H1 (cell line): ENCODE results near the gene HDAC3. TPM values are rescaled to one million over a fixed set of nuclear protein-coding genes. Genes with fewer than 3 reads are reported as not detected.

Experiments
- CTCF ChIA-PET: fragments of 300-600 bp; sonication (Branson Sonifier 250); formaldehyde crosslinking; loops from one replicate; lab custom pipeline; 2021; ENCODE audit not compliant: partially characterized antibody; lab: Charles Lee
- POLR2A ChIA-PET: fragments of 300-600 bp; sonication (Branson Sonifier 250); formaldehyde crosslinking; loops from one replicate; lab custom pipeline; 2021; ENCODE audit warnings: inconsistent platforms; ENCODE audit not compliant: partially characterized antibody; lab: Charles Lee
- DNase-seq, 2 experiments: peaks; one replicate each; pipeline versions ENCODE4 v3.0.0 to v3.0.0-alpha.2; 2010 to 2022; ENCODE audit warnings: low spot score in 2 of 2, low read depth in 1 of 2, mixed read lengths in 1 of 2
- FAIRE-seq: peaks from 2 replicates; lab custom pipeline; 2011; peaks lifted over from hg19 to GRCh38; lab: Jason Lieb, UNC
- H2AFZ ChIP-seq: 2 replicates; pipeline ENCODE4 v1.8.1; 2012; ENCODE audit warnings: low read length, inconsistent platforms
- H2AK5ac ChIP-seq: 2 replicates; pipeline ENCODE4 v1.6.1; 2013; ENCODE audit warnings: low read depth, low read length
- H2BK120ac ChIP-seq: replicated peaks from 2 replicates; pipeline ENCODE3; 2013; ENCODE audit warnings: low read depth, low read length, inconsistent platforms
- H2BK12ac ChIP-seq: 2 replicates; pipeline ENCODE4 v1.6.1; 2013; ENCODE audit warnings: low read depth, low read length
- H2BK15ac ChIP-seq: 2 replicates; pipeline ENCODE4 v1.6.1; 2013; ENCODE audit warnings: low read length
- H2BK20ac ChIP-seq: 2 replicates; pipeline ENCODE4 v1.6.1; 2013; ENCODE audit warnings: low read length
- H2BK5ac ChIP-seq: 2 replicates; pipeline ENCODE4 v1.6.1; 2013; ENCODE audit warnings: low read depth, low read length
- H3K14ac ChIP-seq: 2 replicates; pipeline ENCODE4 v1.6.1; 2013; ENCODE audit warnings: inconsistent platforms; ENCODE audit not compliant: insufficient read length
- H3K18ac ChIP-seq: 2 replicates; pipeline ENCODE4 v1.6.1; 2013; ENCODE audit warnings: low read length; ENCODE audit errors: extremely low read depth
- H3K23ac ChIP-seq: 2 replicates; pipeline ENCODE4 v1.6.1; 2013; ENCODE audit warnings: inconsistent platforms; ENCODE audit not compliant: insufficient read length
- H3K23me2 ChIP-seq: 2 replicates; pipeline ENCODE4 v1.6.1; 2013; ENCODE audit warnings: low read depth, low read length
- H3K27ac ChIP-seq: 2 replicates; pipeline ENCODE4 v1.6.1; 2011; ENCODE audit warnings: low read depth, low read length, inconsistent platforms
- H3K27me3 ChIP-seq, 4 experiments: replicated peaks in 1 of 4; 1 replicate in 1 of 4; 2 replicates in 3 of 4; pipeline versions ENCODE4 v1.6.1 to v1.8.1; 2011 to 2013; ENCODE audit warnings: low read length in 3 of 4, mild to moderate bottlenecking in 3 of 4, inconsistent platforms in 2 of 4, mixed read lengths in 2 of 4, moderate library complexity in 1 of 4; ENCODE audit not compliant: control insufficient read depth in 3 of 4, insufficient read depth in 3 of 4; ENCODE audit errors: extremely low read depth in 1 of 4
- H3K36me3 ChIP-seq, 4 experiments: 2 replicates each; pipeline versions ENCODE4 v1.6.1 to v1.8.1; 2011 to 2013; ENCODE audit warnings: mild to moderate bottlenecking in 4 of 4, low read length in 3 of 4, moderate library complexity in 2 of 4, control low read depth in 1 of 4, inconsistent platforms in 1 of 4; ENCODE audit not compliant: insufficient read depth in 4 of 4, control insufficient read depth in 2 of 4
- H3K4ac ChIP-seq: replicated peaks from 2 replicates; pipeline ENCODE3; 2013; ENCODE audit warnings: low read length, low read depth, mixed read lengths, inconsistent platforms; ENCODE audit not compliant: insufficient read length
- H3K4me1 ChIP-seq, 4 experiments: replicated peaks in 1 of 4; 1 replicate in 1 of 4; 2 replicates in 3 of 4; pipeline versions ENCODE4 v1.6.1 to v1.8.1; 2011 to 2013; ENCODE audit warnings: low read length in 3 of 4, inconsistent platforms in 2 of 4, mixed read lengths in 1 of 4; ENCODE audit not compliant: insufficient read depth in 4 of 4, control insufficient read depth in 3 of 4
- H3K4me2 ChIP-seq, 2 experiments: 2 replicates each; pipeline versions ENCODE4 v1.6.1 to v1.8.1; 2011 to 2013; ENCODE audit warnings: low read depth in 2 of 2, low read length in 2 of 2, control low read depth in 1 of 2, inconsistent platforms in 1 of 2, mild to moderate bottlenecking in 1 of 2; ENCODE audit not compliant: insufficient read depth in 1 of 2
- H3K4me3 ChIP-seq, 4 experiments: fragments of 200-600, 300-600 bp in 1 of 4; sonication (generic), shearing (Covaris generic), sonication (Bioruptor Twin) in 1 of 4; 2 replicates each; pipeline versions ENCODE4 v1.5.1 to v1.8.1; 2011 to 2016; ENCODE audit warnings: low read length in 4 of 4, low read depth in 3 of 4, control low read depth in 2 of 4, inconsistent platforms in 2 of 4, mild to moderate bottlenecking in 2 of 4, mixed read lengths in 1 of 4, moderate library complexity in 1 of 4; ENCODE audit not compliant: insufficient read depth in 2 of 4; ENCODE audit errors: extremely low read depth in 1 of 4
- H3K56ac ChIP-seq: replicated peaks from 2 replicates; pipeline ENCODE3; 2013; ENCODE audit warnings: low read depth, mild to moderate bottlenecking, mixed read lengths, low read length, inconsistent platforms; ENCODE audit not compliant: insufficient read length
- H3K79me1 ChIP-seq: 2 replicates; pipeline ENCODE4 v1.6.1; 2013; ENCODE audit warnings: low read depth, low read length, control low read depth
- H3K79me2 ChIP-seq, 2 experiments: 2 replicates each; pipeline versions ENCODE4 v1.6.1 to v1.8.1; 2012 to 2013; ENCODE audit warnings: low read length in 2 of 2, mild to moderate bottlenecking in 2 of 2, inconsistent platforms in 1 of 2; ENCODE audit not compliant: insufficient read depth in 2 of 2, control insufficient read depth in 1 of 2
- H3K9ac ChIP-seq, 4 experiments: replicated peaks in 1 of 4; 1 replicate in 1 of 4; 2 replicates in 3 of 4; pipeline versions ENCODE4 v1.6.1 to v1.8.1; 2011 to 2013; ENCODE audit warnings: low read depth in 3 of 4, low read length in 3 of 4, control low read depth in 2 of 4, mild to moderate bottlenecking in 2 of 4, moderate library complexity in 2 of 4, inconsistent platforms in 1 of 4; ENCODE audit errors: extremely low read depth in 1 of 4
- H3K9me3 ChIP-seq, 2 experiments: 2 replicates each; pipeline versions ENCODE4 v1.6.1 to v1.8.1; 2012 to 2013; ENCODE audit warnings: mild to moderate bottlenecking in 2 of 2, moderate library complexity in 2 of 2, control low read depth in 1 of 2, inconsistent platforms in 1 of 2, low read depth in 1 of 2, low read length in 1 of 2, mixed read lengths in 1 of 2; ENCODE audit not compliant: insufficient read depth in 2 of 2
- H4K20me1 ChIP-seq, 2 experiments: replicated peaks in 1 of 2; 2 replicates each; pipeline versions ENCODE3 to v1.8.1; 2011 to 2013; ENCODE audit warnings: inconsistent platforms in 2 of 2, low read length in 2 of 2, mild to moderate bottlenecking in 1 of 2; ENCODE audit not compliant: insufficient read depth in 2 of 2, control insufficient read depth in 1 of 2
- H4K5ac ChIP-seq: 2 replicates; pipeline ENCODE4 v1.6.1; 2013; ENCODE audit warnings: low read length, low read depth, mixed read lengths, inconsistent platforms; ENCODE audit not compliant: insufficient read length
- H4K8ac ChIP-seq: 2 replicates; pipeline ENCODE4 v1.8.0; 2013; ENCODE audit warnings: mild to moderate bottlenecking, moderate library complexity, low read length, inconsistent platforms; ENCODE audit not compliant: insufficient read depth; ENCODE audit errors: extremely low read depth
- H4K91ac ChIP-seq: replicated peaks from 2 replicates; pipeline ENCODE3; 2013; ENCODE audit warnings: low read length, mixed read lengths, inconsistent platforms; ENCODE audit not compliant: insufficient read length
- HDAC6 ChIP-seq: IDR thresholded peaks from one replicate; pipeline ENCODE4 v1.7.1; 2012; ENCODE audit warnings: low read depth, mild to moderate bottlenecking, inconsistent platforms, low read length, moderate library complexity
- MAFK ChIP-seq: IDR thresholded peaks from 2 replicates; pipeline ENCODE4 v1.6.1; 2012; ENCODE audit warnings: low read depth, mild to moderate bottlenecking, improper control_type of control experiment, low read length
- MAX ChIP-seq: IDR thresholded peaks from 2 replicates; pipeline ENCODE4 v1.6.1; 2012; ENCODE audit warnings: inconsistent platforms
- RFX5 ChIP-seq: IDR thresholded peaks from 2 replicates; pipeline ENCODE4 v1.6.1; 2011; ENCODE audit warnings: low read depth, low read length, improper control_type of control experiment, borderline replicate concordance
- WGBS, 2 experiments: shearing (Covaris generic) in 1 of 2; methylation state at CpG; one replicate each; pipeline versions ENCODE4 v1.1.6 to v1.1.7; 2013 to 2015; ENCODE audit warnings: low lambda C conversion rate in 2 of 2, mixed read lengths in 2 of 2, inconsistent platforms in 1 of 2, low coverage in 1 of 2, missing lambda C conversion rate in 1 of 2; ENCODE audit not compliant: insufficient replicate concordance in 2 of 2, insufficient coverage in 1 of 2, insufficient read length in 1 of 2; ENCODE audit errors: extremely low coverage in 1 of 2, missing lambda C conversion rate in 1 of 2; 5-methylcytosine and 5-hydroxymethylcytosine counted together
- polyA plus RNA-seq, 7 experiments: library from polyadenylated mRNA; depleted of rRNA in 3 of 7; stranded (reverse) in 5 of 7; unstranded in 2 of 7; fragments of >200 nt in 5 of 7; fragments of 200-250 nt in 2 of 7; gene quantifications; 1 replicate in 5 of 7; 2 replicates in 1 of 7; 4 replicates in 1 of 7; pipeline versions ENCODE4 v1.2.1 to v1.2.3, GENCODE V29; 2011 to 2013; ENCODE audit warnings: missing spikeins in 2 of 7, mixed read lengths in 2 of 7
- total RNA-seq: library from RNA; stranded (reverse); fragmentation: NEBNext Ultra II Directional; extraction: Animal tissue kit (Norgen Biotek cat#: 25700); gene quantifications from 2 replicates; pipeline ENCODE4 v1.2.1, GENCODE V29; 2021

HDAC3 gene
- total and polyA plus RNA-seq, 2 of the 8 experiments (the other 6 are each of a cell fraction or from before 2014, with no cell fraction given) = 99.0 to 120 TPM

GRCh38 chr5:141651728-141652105 lies 15.1 kb upstream of the HDAC3 start:
- no peak overlapping the region for H3K18ac ChIP-seq
- no peak overlapping the region for H3K14ac ChIP-seq
- FAIRE-seq (no peak), DNase-seq (no peak)
- no peak overlapping the region for H2BK120ac ChIP-seq
- POLR2A ChIA-PET = interaction anchor here (0.8 to 7.3 kb wide), 13 partner anchors 9 to 227 kb away, joined by 3 to 96 read pairs (median 4); partner anchors contain the start of genes DIAPH1, HDAC3, PCDH1 and RELL2
- H2BK15ac ChIP-seq = no peak overlapping the region
- no peak overlapping the region for H4K5ac ChIP-seq
- no peak overlapping the region; the same call in 1 of the 2 replicates for H2BK12ac ChIP-seq
- H2BK20ac ChIP-seq = no peak overlapping the region
- H4K8ac ChIP-seq = no peak overlapping the region
- H3K27ac ChIP-seq = no peak overlapping the region
- H3K36me3 ChIP-seq = peaks cover 0 to 16% (median 10%) of the 10 kb centered on the region in 4 experiments; a peak in 4 of 8 replicates
- H3K9ac ChIP-seq = no peak overlapping the region; a peak in 1 of 7 replicates
- CTCF ChIA-PET = interaction anchor here (0.7 to 1.8 kb wide), 12 partner anchors 9 to 361 kb away, joined by 3 to 7 read pairs (median 4); partner anchors contain the start of genes GNPDA1, HDAC3 and RELL2
- H2AK5ac ChIP-seq = no peak overlapping the region
- peak overlapping the region; percentile 23 to 83 (median 56); a peak in 5 of 8 replicates for H3K4me3 ChIP-seq
- peaks cover 3% of the 10 kb centered on the region; the same call in 1 of the 2 replicates for H3K79me1 ChIP-seq
- no peak overlapping the region for H3K56ac ChIP-seq
- peak overlapping the region; percentile 90 to 97 for H3K4me2 ChIP-seq
- no peaks in the 10 kb centered on the region for H3K79me2 ChIP-seq
- H4K20me1 ChIP-seq = peaks cover 2 to 3% of the 10 kb centered on the region in 2 experiments
- no peak overlapping the region for H2BK5ac ChIP-seq
- H3K9me3 ChIP-seq = no peaks in the 10 kb centered on the region
- peak overlapping the region; percentile 17 for H4K91ac ChIP-seq
- H3K23me2 ChIP-seq = peaks cover 3% of the 10 kb centered on the region; the same call in 1 of the 2 replicates
- H3K4ac ChIP-seq = no peak overlapping the region
- peaks cover 2 to 8% (median 6%) of the 10 kb centered on the region in 4 experiments; a peak in 6 of 7 replicates for H3K4me1 ChIP-seq
- no peaks in the 10 kb centered on the region; a peak in 1 of 7 replicates for H3K27me3 ChIP-seq
- no peak overlapping the region for H3K23ac ChIP-seq
- no peak overlapping the region; the same call in 1 of the 2 replicates for H2AFZ ChIP-seq
- 51% methylated on average over 9 of the region's 9 CpGs; no CpG with 5 or more reads in 1 of the 2 experiments for WGBS, 2 experiments
- no peak for TF ChIP-seq RFX5
- no peak for TF ChIP-seq HDAC6
- no peak for TF ChIP-seq MAX
- TF ChIP-seq MAFK = no peak
